ENCODE measurements around the gene LRCH4. TPM values are rescaled to one million over a fixed set of nuclear protein-coding genes. Genes with fewer than 3 reads are reported as not detected.
"Not testable (repeated sequence)": the region's sequence is repeated elsewhere in the genome, so short reads cannot be mapped to it uniquely, and the experiment has no call there.

LRCH4 gene
- total and polyA plus RNA-seq, 2 donors = 44.0 to 423 TPM

GRCh38 chr7:100546129-100546925 is 39.6 kb downstream of the LRCH4 start:
- Histone ChIP-seq H3K27ac (ENCODE audit: low read depth in 1 of 2, low read length in 1 of 2) (peak overlapping the region; percentile 66 to 77), H3K4me1 (ENCODE audit: control insufficient read depth in 2 of 2, insufficient read depth in 2 of 2, low read length in 2 of 2) (peaks cover 8 to 51% of the 10 kb centered on the region in 2 donors), H3K36me3 (ENCODE audit: control insufficient read depth in 2 of 2, insufficient read depth in 2 of 2, low read length in 1 of 2) (peaks cover 3 to 8% of the 10 kb centered on the region in 2 donors), H3K9me3 (ENCODE audit: control insufficient read depth in 2 of 2, insufficient read depth in 1 of 2, low read length in 1 of 2) (no peaks in the 10 kb centered on the region), H3K4me3 (ENCODE audit: low read length in 2 of 2) (no peak overlapping the region), H3K27me3 (ENCODE audit: control insufficient read depth in 2 of 2, insufficient read depth in 1 of 2, low read length in 1 of 2) (no peaks in the 10 kb centered on the region)
- 92% methylated on average over 10 of the region's 10 CpGs for WGBS
- DNase-seq (ENCODE audit: low read depth in 6 of 9, low spot score in 9 of 9) = no peak

GRCh38 chr7:100545360-100546128 is 40.4 kb downstream of the LRCH4 start:
- H3K27ac ChIP-seq (ENCODE audit: low read depth in 1 of 2, low read length in 1 of 2) = peak overlapping the region; percentile 65 to 66
- WGBS = 88% methylated on average over 3 of the region's 3 CpGs
- no peak for DNase-seq (ENCODE audit: low read depth in 6 of 9, low spot score in 9 of 9)
- no peak overlapping the region for H3K4me3 ChIP-seq (ENCODE audit: low read length in 2 of 2)
- peaks cover 3 to 7% of the 10 kb centered on the region in 2 donors for H3K36me3 ChIP-seq (ENCODE audit: control insufficient read depth in 2 of 2, insufficient read depth in 2 of 2, low read length in 1 of 2)
- H3K4me1 ChIP-seq (ENCODE audit: control insufficient read depth in 2 of 2, insufficient read depth in 2 of 2, low read length in 2 of 2) = peaks cover 8 to 50% of the 10 kb centered on the region in 2 donors
- no peaks in the 10 kb centered on the region for H3K9me3 ChIP-seq (ENCODE audit: control insufficient read depth in 2 of 2, insufficient read depth in 1 of 2, low read length in 1 of 2)
- no peaks in the 10 kb centered on the region for H3K27me3 ChIP-seq (ENCODE audit: control insufficient read depth in 2 of 2, insufficient read depth in 1 of 2, low read length in 1 of 2)

GRCh38 chr7:100544967-100545359 is 41.0 kb downstream of the LRCH4 start:
- H3K4me1 ChIP-seq (ENCODE audit: control insufficient read depth in 2 of 2, insufficient read depth in 2 of 2, low read length in 2 of 2) = peaks cover 12 to 48% of the 10 kb centered on the region in 2 donors

GRCh38 chr7:100544386-100544785 is 41.5 kb downstream of the LRCH4 start:
- Histone ChIP-seq H3K4me3 (ENCODE audit: low read length in 2 of 2) (no peak overlapping the region), H3K27ac (ENCODE audit: low read depth in 1 of 2, low read length in 1 of 2) (peak overlapping the region in 1 of 2 donors; percentile 60), H3K27me3 (ENCODE audit: control insufficient read depth in 2 of 2, insufficient read depth in 1 of 2, low read length in 1 of 2) (peaks cover 0 to 4% of the 10 kb centered on the region in 2 donors), H3K4me1 (ENCODE audit: control insufficient read depth in 2 of 2, insufficient read depth in 2 of 2, low read length in 2 of 2) (peaks cover 8 to 48% of the 10 kb centered on the region in 2 donors), H3K36me3 (ENCODE audit: control insufficient read depth in 2 of 2, insufficient read depth in 2 of 2, low read length in 1 of 2) (peaks cover 3 to 5% of the 10 kb centered on the region in 2 donors), H3K9me3 (ENCODE audit: control insufficient read depth in 2 of 2, insufficient read depth in 1 of 2, low read length in 1 of 2) (no peaks in the 10 kb centered on the region)
- no peak for DNase-seq (ENCODE audit: low read depth in 6 of 9, low spot score in 9 of 9)
- WGBS = 69% methylated on average over 5 of the region's 5 CpGs

More at GRCh38 chr7:100544967-100545359, 41.0 kb downstream of the LRCH4 start:
- WGBS = 90% methylated on average over 1 of the region's 1 CpG
- H3K9me3 ChIP-seq (ENCODE audit: control insufficient read depth in 2 of 2, insufficient read depth in 1 of 2, low read length in 1 of 2) = no peaks in the 10 kb centered on the region
- no peak for DNase-seq (ENCODE audit: low read depth in 6 of 9, low spot score in 9 of 9)
- H3K27ac ChIP-seq (ENCODE audit: low read depth in 1 of 2, low read length in 1 of 2) = peak overlapping the region; percentile 65 to 66
- peaks cover 3 to 5% of the 10 kb centered on the region in 2 donors for H3K36me3 ChIP-seq (ENCODE audit: control insufficient read depth in 2 of 2, insufficient read depth in 2 of 2, low read length in 1 of 2)
- no peak overlapping the region for H3K4me3 ChIP-seq (ENCODE audit: low read length in 2 of 2)
- no peaks in the 10 kb centered on the region for H3K27me3 ChIP-seq (ENCODE audit: control insufficient read depth in 2 of 2, insufficient read depth in 1 of 2, low read length in 1 of 2)

- no peaks in the 10 kb centered on the region for H3K9me3 ChIP-seq (ENCODE audit: control insufficient read depth in 2 of 2, insufficient read depth in 1 of 2, low read length in 1 of 2)
- 95% methylated on average over 1 of the region's 1 CpG for WGBS
- H3K27me3 ChIP-seq (ENCODE audit: control insufficient read depth in 2 of 2, insufficient read depth in 1 of 2, low read length in 1 of 2) = peaks cover 0 to 4% of the 10 kb centered on the region in 2 donors
- no peak for DNase-seq (ENCODE audit: low read depth in 6 of 9, low spot score in 9 of 9)
- H3K27ac ChIP-seq (ENCODE audit: low read depth in 1 of 2, low read length in 1 of 2) = no peak overlapping the region
- H3K36me3 ChIP-seq (ENCODE audit: control insufficient read depth in 2 of 2, insufficient read depth in 2 of 2, low read length in 1 of 2) = no peaks in the 10 kb centered on the region
- peaks cover 8 to 50% of the 10 kb centered on the region in 2 donors for H3K4me1 ChIP-seq (ENCODE audit: control insufficient read depth in 2 of 2, insufficient read depth in 2 of 2, low read length in 2 of 2)
- no peak overlapping the region for H3K4me3 ChIP-seq (ENCODE audit: low read length in 2 of 2)
Observed at GRCh38 chr7:100543586-100543985, 42.3 kb downstream of the LRCH4 start.

GRCh38 chr7:100541309-100541708 is 44.6 kb downstream of the LRCH4 start:
- not testable (repeated sequence) for H3K9me3 ChIP-seq (ENCODE audit: control insufficient read depth in 2 of 2, insufficient read depth in 1 of 2, low read length in 1 of 2); DNase-seq (ENCODE audit: low read depth in 6 of 9, low spot score in 9 of 9); H3K36me3 ChIP-seq (ENCODE audit: control insufficient read depth in 2 of 2, insufficient read depth in 2 of 2, low read length in 1 of 2); H3K27me3 ChIP-seq (ENCODE audit: control insufficient read depth in 2 of 2, insufficient read depth in 1 of 2, low read length in 1 of 2); H3K27ac ChIP-seq (ENCODE audit: low read depth in 1 of 2, low read length in 1 of 2); H3K4me3 ChIP-seq (ENCODE audit: low read length in 2 of 2)
- peaks cover 12 to 34% of the 10 kb centered on the region in 2 donors for H3K4me1 ChIP-seq (ENCODE audit: control insufficient read depth in 2 of 2, insufficient read depth in 2 of 2, low read length in 2 of 2)
- WGBS = 96% methylated on average over 7 of the region's 7 CpGs

- no peak overlapping the region for H3K27ac ChIP-seq (ENCODE audit: low read depth in 1 of 2, low read length in 1 of 2)
- H3K9me3 ChIP-seq (ENCODE audit: control insufficient read depth in 2 of 2, insufficient read depth in 1 of 2, low read length in 1 of 2) = no peaks in the 10 kb centered on the region
- no peaks in the 10 kb centered on the region for H3K36me3 ChIP-seq (ENCODE audit: control insufficient read depth in 2 of 2, insufficient read depth in 2 of 2, low read length in 1 of 2)
- WGBS = 85% methylated on average over 6 of the region's 6 CpGs
- H3K4me3 ChIP-seq (ENCODE audit: low read length in 2 of 2) = peak overlapping the region; percentile 57 to 87
- DNase-seq (ENCODE audit: low read depth in 6 of 9, low spot score in 9 of 9) = no peak
- peaks cover 8 to 23% of the 10 kb centered on the region in 2 donors for H3K4me1 ChIP-seq (ENCODE audit: control insufficient read depth in 2 of 2, insufficient read depth in 2 of 2, low read length in 2 of 2)
- H3K27me3 ChIP-seq (ENCODE audit: control insufficient read depth in 2 of 2, insufficient read depth in 1 of 2, low read length in 1 of 2) = peaks cover 0 to 4% of the 10 kb centered on the region in 2 donors
Observed at GRCh38 chr7:100540073-100540723, 45.7 kb downstream of the LRCH4 start.

- H3K27ac ChIP-seq (ENCODE audit: low read depth in 1 of 2, low read length in 1 of 2) = peak overlapping the region in 1 of 2 donors; percentile 58
- peaks cover 8 to 18% of the 10 kb centered on the region in 2 donors for H3K4me1 ChIP-seq (ENCODE audit: control insufficient read depth in 2 of 2, insufficient read depth in 2 of 2, low read length in 2 of 2)
- H3K36me3 ChIP-seq (ENCODE audit: control insufficient read depth in 2 of 2, insufficient read depth in 2 of 2, low read length in 1 of 2) = no peaks in the 10 kb centered on the region
Observed at GRCh38 chr7:100539436-100540006, 46.4 kb downstream of the LRCH4 start.

More at GRCh38 chr7:100539436-100540006, 46.4 kb downstream of the LRCH4 start:
- Histone ChIP-seq H3K9me3 (ENCODE audit: control insufficient read depth in 2 of 2, insufficient read depth in 1 of 2, low read length in 1 of 2) (no peaks in the 10 kb centered on the region), H3K4me3 (ENCODE audit: low read length in 2 of 2) (peak overlapping the region; percentile 57 to 87), H3K27me3 (ENCODE audit: control insufficient read depth in 2 of 2, insufficient read depth in 1 of 2, low read length in 1 of 2) (peaks cover 0 to 4% of the 10 kb centered on the region in 2 donors)
- 1% methylated on average over 44 of the region's 44 CpGs for WGBS
- DNase-seq (ENCODE audit: low read depth in 6 of 9, low spot score in 9 of 9) = no peak

Measured in thymus (tissue), 11 donors.